ENCODE data around the gene KIR2DL3.
"Not testable (repeated sequence)": the region's sequence is repeated elsewhere in the genome, so short reads cannot be mapped to it uniquely, and the experiment has no call there.

DNA sequence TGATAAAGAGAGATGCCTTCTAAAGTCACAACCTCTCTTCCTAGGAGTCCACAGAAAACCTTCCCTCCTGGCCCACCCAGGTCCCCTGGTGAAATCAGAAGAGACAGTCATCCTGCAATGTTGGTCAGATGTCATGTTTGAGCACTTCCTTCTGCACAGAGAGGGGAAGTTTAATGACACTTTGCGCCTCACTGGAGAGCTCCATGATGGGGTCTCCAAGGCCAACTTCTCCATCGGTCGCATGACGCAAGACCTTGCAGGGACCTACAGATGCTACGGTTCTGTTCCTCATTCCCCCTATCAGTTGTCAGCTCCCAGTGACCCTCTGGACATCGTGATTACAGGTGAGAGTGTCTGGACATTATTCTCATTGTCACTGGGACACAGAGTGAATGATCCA, 49.8 kb downstream of the KIR2DL3 start:
- TF ChIP-seq, protein P1, sequence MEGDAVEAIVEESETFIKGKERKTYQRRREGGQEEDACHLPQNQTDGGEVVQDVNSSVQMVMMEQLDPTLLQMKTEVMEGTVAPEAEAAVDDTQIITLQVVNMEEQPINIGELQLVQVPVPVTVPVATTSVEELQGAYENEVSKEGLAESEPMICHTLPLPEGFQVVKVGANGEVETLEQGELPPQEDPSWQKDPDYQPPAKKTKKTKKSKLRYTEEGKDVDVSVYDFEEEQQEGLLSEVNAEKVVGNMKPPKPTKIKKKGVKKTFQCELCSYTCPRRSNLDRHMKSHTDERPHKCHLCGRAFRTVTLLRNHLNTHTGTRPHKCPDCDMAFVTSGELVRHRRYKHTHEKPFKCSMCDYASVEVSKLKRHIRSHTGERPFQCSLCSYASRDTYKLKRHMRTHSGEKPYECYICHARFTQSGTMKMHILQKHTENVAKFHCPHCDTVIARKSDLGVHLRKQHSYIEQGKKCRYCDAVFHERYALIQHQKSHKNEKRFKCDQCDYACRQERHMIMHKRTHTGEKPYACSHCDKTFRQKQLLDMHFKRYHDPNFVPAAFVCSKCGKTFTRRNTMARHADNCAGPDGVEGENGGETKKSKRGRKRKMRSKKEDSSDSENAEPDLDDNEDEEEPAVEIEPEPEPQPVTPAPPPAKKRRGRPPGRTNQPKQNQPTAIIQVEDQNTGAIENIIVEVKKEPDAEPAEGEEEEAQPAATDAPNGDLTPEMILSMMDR (IDR thresholded peaks at IDR 0.05) = not testable (repeated sequence)
- not testable (repeated sequence) for TF ChIP-seq POLR2A (IDR thresholded peaks at IDR 0.05)
